SK-N-SH treated with all-trans-retinoic acid at 6 μM for 48 hours (cell line): ENCODE results near the gene CCL25.

ENCODE experiments used
- PPARA ChIP-seq: fragments of 250-450 bp; sonication (Bioruptor Pico); IDR thresholded peaks from 2 replicates; pipeline ENCODE4 v1.5.0; 2020; ENCODE audit warnings: mild to moderate bottlenecking, borderline replicate concordance
- ZC3H10 ChIP-seq: fragments of 250-450 bp; sonication (Bioruptor Pico); IDR thresholded peaks from 2 replicates; pipeline ENCODE4 v1.5.1; 2021; ENCODE audit warnings: mild to moderate bottlenecking, moderate library complexity

DNA sequence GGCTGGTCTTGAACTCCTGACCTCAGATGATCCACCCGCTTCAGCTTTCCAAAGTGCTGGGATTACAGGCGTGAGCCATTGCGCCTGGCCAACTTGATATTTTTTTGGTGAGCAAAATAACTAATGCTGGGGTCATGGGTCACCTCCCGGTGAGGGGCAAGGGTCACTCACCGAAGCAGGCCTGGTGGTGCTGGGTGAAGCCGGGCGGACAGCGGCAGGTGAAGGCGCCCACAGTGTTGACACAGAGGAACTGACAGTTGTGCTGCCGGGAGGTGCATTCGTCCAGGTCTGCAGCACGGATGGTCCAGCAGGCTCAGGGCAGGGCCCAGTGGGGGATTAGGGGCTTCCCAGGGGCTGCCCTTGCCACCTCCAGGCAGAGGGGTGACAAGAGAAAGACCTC, 28.3 kb downstream of the CCL25 start:
- TF ChIP-seq PPARA (no peak), ZC3H10 (CRISPR knock-in tag) (no peak)
